SK-N-MC (cell line): Measurements from ENCODE around the gene SLC5A11.

Experiments used
- EZH2 ChIP-seq: fragments of 200-600 bp; sonication (generic); IDR thresholded peaks from one replicate; pipeline ENCODE4 v1.6.1; 2017; ENCODE audit warnings: antibody characterized with exemption
- FOXP2 ChIP-seq: optimal IDR thresholded peaks from 2 replicates; pipeline ENCODE3; 2011; ENCODE audit warnings: mild to moderate bottlenecking, moderate library complexity; ENCODE audit not compliant: insufficient read depth; ENCODE audit errors: extremely low read length, control extremely low read depth
- POLR2AphosphoS5 ChIP-seq: IDR thresholded peaks from 2 replicates; pipeline ENCODE4 v1.6.1; 2012; ENCODE audit warnings: mild to moderate bottlenecking, low read depth, low read length, borderline replicate concordance

GRCh38 chr16:24839347-24839972 is 6.3 kb upstream of the SLC5A11 start:
- TF ChIP-seq POLR2AphosphoS5 (no peak), EZH2 (no peak), FOXP2 (no peak)
